Subcutaneous adipose tissue (tissue), 4 donors: Measurements from ENCODE around the gene PHF23. TPM values are rescaled to one million over a fixed set of nuclear protein-coding genes. Genes with fewer than 3 reads are reported as not detected.

ENCODE experiments used
- CTCF ChIP-seq: fragments of 450-650 bp; IDR thresholded peaks from one replicate; pipeline ENCODE4 v1.5.1; 2016; ENCODE audit warnings: low read depth, mild to moderate bottlenecking, control low read depth, antibody characterized with exemption, moderate library complexity
- total RNA-seq, 4 donors: library from RNA; depleted of rRNA; stranded (reverse); fragments of >200 nt; gene quantifications; one replicate each; pipeline ENCODE4 v1.1.0, GENCODE V29; 2016

PHF23 gene
- total RNA-seq, 4 donors from 2014 or later: 14.5 to 27.6 (median 19.3) TPM

DNA sequence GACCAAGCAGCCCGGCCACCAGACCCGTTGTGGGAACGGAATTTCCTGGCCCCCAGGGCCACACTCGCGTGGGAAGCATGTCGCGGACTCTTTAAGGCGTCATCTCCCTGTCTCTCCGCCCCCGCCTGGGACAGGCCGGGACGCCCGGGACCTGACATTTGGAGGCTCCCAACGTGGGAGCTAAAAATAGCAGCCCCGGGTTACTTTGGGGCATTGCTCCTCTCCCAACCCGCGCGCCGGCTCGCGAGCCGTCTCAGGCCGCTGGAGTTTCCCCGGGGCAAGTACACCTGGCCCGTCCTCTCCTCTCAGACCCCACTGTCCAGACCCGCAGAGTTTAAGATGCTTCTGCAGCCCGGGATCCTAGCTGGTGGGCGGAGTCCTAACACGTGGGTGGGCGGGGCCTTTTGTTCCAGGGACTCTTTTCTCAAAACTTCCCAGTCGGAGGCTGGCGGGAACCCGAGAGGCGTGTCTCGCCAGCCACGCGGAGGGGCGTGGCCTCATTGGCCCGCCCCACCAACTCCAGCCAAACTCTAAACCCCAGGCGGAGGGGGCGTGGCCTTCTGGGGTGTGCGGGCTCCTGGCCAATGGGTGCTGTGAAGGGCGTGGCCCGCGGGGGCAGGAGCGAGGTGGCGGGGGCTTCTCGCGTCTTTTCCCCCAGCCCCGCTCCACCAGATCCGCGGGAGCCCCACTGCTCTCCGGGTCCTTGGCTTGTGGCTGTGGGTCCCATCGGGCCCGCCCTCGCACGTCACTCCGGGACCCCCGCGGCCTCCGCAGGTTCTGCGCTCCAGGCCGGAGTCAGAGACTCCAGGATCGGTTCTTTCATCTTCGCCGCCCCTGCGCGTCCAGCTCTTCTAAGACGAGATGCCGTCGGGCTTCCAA lies 42.1 kb upstream of the PHF23 start, which contains the start of gene SLC2A4:
SLC2A4 (plus strand) TSS at position 645 of the 879 bp plus-strand sequence; CDS start at position 862, 217 bp downstream.
- no peak for TF ChIP-seq CTCF

GRCh38 chr17:7280519-7281073 lies 41.3 kb upstream of the PHF23 start:
- TF ChIP-seq CTCF: no peak

DNA sequence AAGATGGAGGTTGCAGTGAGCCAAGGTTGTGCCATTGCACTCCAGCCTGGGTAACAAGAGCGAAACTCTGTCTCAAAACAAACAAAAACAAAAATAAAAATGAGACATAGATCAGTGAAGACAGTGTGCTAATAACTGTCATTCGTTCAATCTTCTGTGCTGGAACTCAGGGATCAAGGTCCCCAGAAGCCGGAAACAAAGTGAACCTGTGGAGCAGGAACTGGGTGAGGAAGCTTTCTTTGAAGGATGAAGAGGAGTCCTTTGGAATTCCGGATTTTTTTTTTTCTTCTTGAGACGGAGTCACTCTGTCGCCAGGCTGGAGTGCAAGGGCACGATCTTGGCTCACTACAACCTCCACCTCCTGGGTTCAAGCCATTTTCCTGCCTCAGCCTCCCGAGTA lies 40.2 kb upstream of the PHF23 start:
- no peak for TF ChIP-seq CTCF

DNA sequence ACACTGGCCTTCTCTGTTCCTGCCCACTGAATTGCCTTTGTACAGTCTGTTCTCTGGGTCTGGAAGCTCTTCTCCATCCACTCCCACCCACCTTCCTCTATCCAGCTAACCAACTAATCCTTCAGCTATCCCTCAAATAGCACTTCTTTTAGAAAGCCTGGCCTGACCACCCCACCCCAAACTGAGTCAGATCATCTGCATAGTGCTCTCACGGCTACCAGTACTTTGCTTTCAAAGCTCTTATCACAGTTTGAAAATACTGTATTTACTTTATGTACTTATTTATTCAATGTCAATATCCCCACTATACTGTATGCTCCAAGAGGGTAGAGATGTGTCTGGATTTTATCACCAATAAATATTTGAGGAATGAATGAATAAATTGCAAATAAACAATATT lies 27.5 kb upstream of the PHF23 start:
- TF ChIP-seq CTCF: no peak

GRCh38 chr17:7263801-7264078 lies 24.5 kb upstream of the PHF23 start:
- no peak for TF ChIP-seq CTCF

- TF ChIP-seq CTCF: no peak
Measured at GRCh38 chr17:7262935-7263800, 23.9 kb upstream of the PHF23 start.
